GM06990 (cell line): Measurements from ENCODE around the gene AMN1.

Source experiments
- DNase-seq: peaks from one replicate; pipeline ENCODE4 v3.0.0-alpha.2; 2011; ENCODE audit not compliant: insufficient read length; ENCODE audit errors: extremely low read depth
- H3K27me3 ChIP-seq: replicated peaks from 2 replicates; pipeline ENCODE4 v1.6.0; 2011; ENCODE audit warnings: low read length; ENCODE audit not compliant: control insufficient read depth, insufficient read depth
- H3K36me3 ChIP-seq: 2 replicates; pipeline ENCODE4 v1.5.1; 2011; ENCODE audit warnings: low read length; ENCODE audit not compliant: control insufficient read depth, insufficient read depth
- H3K4me3 ChIP-seq: replicated peaks from 2 replicates; pipeline ENCODE4 v1.5.1; 2011; ENCODE audit warnings: low read depth, mild to moderate bottlenecking, control low read depth, low read length
- TF ChIP-seq, protein P1 (sequence below): IDR thresholded peaks from 2 replicates; pipeline ENCODE4 v1.5.1; 2011; ENCODE audit warnings: low read length, control low read depth, mild to moderate bottlenecking, inconsistent platforms; ENCODE audit not compliant: insufficient read depth, poor library complexity, severe bottlenecking

The AMN1 gene

DNA sequence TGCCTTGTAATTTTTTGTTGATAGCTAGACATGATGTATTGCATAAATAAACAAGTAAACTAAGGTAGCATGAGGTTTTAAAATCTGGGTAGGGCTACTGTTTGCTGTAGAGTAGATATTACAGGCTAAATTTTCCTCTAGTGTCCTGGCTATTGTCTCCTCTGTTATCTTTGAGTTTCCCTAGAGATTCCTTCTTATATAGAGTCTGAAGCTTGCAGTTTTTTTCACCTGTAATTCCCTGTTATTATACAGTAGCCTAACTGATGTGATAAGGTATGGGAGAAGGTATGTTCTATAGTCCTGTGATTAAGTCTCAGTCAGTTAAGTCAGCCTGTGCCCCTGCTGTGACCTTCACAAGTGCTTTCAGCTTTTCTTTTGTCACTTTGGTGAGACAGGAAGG is 59.8 kb downstream of the AMN1 start:
- Histone ChIP-seq H3K36me3 (no peaks in the 10 kb centered on the region), H3K4me3 (no peak overlapping the region), H3K27me3 (no peaks in the 10 kb centered on the region)
- DNase-seq, result no peak
- TF ChIP-seq, protein P1, sequence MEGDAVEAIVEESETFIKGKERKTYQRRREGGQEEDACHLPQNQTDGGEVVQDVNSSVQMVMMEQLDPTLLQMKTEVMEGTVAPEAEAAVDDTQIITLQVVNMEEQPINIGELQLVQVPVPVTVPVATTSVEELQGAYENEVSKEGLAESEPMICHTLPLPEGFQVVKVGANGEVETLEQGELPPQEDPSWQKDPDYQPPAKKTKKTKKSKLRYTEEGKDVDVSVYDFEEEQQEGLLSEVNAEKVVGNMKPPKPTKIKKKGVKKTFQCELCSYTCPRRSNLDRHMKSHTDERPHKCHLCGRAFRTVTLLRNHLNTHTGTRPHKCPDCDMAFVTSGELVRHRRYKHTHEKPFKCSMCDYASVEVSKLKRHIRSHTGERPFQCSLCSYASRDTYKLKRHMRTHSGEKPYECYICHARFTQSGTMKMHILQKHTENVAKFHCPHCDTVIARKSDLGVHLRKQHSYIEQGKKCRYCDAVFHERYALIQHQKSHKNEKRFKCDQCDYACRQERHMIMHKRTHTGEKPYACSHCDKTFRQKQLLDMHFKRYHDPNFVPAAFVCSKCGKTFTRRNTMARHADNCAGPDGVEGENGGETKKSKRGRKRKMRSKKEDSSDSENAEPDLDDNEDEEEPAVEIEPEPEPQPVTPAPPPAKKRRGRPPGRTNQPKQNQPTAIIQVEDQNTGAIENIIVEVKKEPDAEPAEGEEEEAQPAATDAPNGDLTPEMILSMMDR, result no peak

DNA sequence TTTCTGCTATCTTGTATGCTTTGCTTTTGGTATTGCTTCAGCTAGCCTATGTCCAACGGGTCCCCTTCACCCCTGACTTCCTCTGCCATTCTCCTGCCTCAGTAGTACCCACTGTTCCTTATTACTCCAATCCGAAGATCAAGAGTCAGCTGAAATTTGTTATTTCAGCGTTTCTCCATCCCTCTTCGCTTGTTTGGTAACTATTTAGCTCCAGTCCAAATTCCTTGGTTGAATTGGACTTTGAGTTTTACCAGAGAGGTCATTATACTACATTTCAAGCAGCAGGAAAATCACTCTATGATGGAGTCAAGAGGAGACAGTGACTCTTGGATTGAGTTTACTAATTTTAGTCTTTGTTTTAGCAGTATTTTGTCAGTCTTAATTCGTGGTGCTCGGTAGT is 64.8 kb downstream of the AMN1 start:
- no peaks in the 10 kb centered on the region for H3K36me3 ChIP-seq
- TF ChIP-seq, protein P1, result no peak
- no peak for DNase-seq
- no peak overlapping the region for H3K4me3 ChIP-seq
- no peaks in the 10 kb centered on the region for H3K27me3 ChIP-seq

DNA sequence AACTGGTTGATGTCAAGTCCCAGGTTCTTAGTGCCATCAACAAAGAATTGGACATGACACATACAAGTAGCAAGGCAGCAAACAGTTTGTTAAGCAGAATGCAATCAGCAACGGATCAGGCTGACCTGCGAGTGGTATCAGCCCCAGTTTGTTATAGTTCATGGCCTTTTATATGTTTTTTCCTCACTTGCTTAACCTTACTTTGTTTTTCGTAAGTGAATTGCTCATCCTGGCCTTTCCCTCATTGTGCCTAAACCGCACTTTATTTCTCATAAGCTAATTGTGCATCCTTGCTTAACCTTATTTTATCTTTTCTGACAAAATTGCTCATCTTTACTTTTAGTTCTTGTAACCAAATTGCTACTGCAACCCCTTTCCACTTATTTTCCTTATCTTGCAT is 65.2 kb downstream of the AMN1 start:
- Histone ChIP-seq H3K36me3 (no peaks in the 10 kb centered on the region), H3K4me3 (no peak overlapping the region), H3K27me3 (no peaks in the 10 kb centered on the region)
- no peak for DNase-seq
- TF ChIP-seq, protein P1, result no peak

DNA sequence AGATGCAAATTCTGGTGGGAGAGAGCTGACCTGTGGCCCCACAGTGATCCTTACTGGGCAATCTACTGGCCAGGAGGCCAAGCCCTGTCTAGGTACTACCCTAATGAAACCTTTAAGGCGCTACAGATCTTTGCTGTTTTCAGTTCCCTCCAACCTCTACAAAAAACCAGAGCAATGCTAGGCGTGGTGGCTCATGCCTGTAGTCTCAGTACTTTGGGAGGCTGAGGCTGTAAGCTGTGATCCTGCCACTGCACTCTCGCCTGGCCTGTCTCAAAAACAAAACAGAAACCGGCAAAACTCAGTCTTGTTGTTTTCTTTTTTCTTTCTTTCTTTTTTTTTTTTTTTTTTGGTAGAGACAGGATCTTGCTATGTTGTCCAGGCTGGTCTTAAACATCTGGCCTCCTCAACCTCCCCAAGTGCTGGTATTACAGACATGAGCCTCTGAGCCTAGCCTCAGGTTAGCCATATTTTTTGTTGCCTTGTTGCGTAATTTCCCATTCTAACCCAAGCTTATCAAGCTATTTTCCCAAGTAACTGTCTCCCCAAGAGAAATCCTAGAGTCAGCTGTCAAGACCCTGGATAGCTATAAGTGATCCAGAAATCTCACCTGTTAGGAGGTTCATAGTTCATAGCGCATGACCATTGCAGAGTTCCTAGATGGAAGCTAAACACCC is 66.5 kb downstream of the AMN1 start:
- Histone ChIP-seq H3K4me3 (no peak overlapping the region), H3K36me3 (no peaks in the 10 kb centered on the region), H3K27me3 (no peaks in the 10 kb centered on the region)
- TF ChIP-seq, protein P1, result no peak
- DNase-seq, result peak; percentile 12

DNA sequence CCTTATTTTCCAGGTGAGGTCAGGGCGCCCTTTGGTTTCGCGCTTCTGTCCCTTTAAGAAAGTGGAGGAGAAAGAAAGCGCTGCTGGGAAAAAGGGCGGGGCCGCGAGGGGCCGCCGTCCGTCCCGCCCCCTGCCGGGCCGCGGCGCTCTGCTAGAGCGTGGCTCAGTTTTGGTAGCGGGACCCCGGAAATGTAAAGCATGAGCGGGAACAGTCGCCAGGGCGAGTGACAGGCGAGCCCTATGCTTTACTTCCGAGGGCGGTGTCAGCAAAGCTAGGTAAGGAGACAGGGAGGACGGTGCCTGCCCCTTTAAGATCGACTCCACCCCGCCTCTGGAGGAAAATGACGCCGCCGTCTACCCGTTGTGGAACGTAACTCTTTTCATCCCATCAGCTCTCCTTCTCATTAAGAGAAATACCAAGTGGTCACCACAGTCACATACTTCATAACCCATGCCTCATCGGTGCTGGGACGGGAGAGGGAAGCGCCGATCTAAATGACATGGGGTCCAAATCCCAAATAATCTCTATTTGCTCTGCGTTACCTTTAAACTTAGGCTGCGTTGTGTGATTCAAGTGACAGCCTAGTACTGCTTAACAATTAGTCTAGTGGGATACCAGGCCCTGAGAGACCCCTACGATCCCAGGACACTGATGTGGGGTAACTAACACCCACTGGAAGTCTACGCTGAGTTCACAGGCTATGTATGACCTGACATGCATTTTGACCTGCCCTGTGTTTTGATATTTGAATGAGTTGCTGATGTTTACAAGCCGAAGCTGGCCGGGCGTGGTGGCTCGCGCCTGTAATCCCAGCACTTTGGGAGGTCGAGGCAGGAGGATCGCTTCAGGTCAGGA is 69.5 kb downstream of the AMN1 start, which contains the start of gene ETFBKMT:
Gene ETFBKMT, plus strand, starts transcription at position 602 of the 856 bp plus-strand sequence. CDS start 2,266 bp downstream, outside the sequence.
- Histone ChIP-seq H3K4me3 (peak within 1 kb of the TSS; percentile 73), H3K27me3 (no peaks in the 10 kb centered on the region), H3K36me3 (no peaks in the 10 kb centered on the region)
- peak; percentile 97 for DNase-seq
- TF ChIP-seq, protein P1, result no peak
